Transverse colon (tissue), 4 donors: ENCODE measurements around the gene TP53TG5. TPM values are rescaled to one million over a fixed set of nuclear protein-coding genes. Genes with fewer than 3 reads are reported as not detected.

Source experiments
- DNase-seq: peaks from one replicate; pipeline ENCODE4 v3.0.0-alpha.2; 2019
- H3K27ac ChIP-seq, 4 donors: fragments of 200-600 bp; sonication (generic); 2 replicates each; pipeline ENCODE4 v1.5.1; 2016 to 2018; ENCODE audit warnings: inconsistent platforms in 4 of 4
- H3K27me3 ChIP-seq: fragments of 200-600 bp; sonication (generic); 2 replicates; pipeline ENCODE4 v1.5.1; 2017; ENCODE audit warnings: inconsistent platforms
- H3K36me3 ChIP-seq, 4 donors: fragments of 200-600 bp; sonication (generic); 2 replicates each; pipeline ENCODE4 v1.5.1; 2017 to 2019; ENCODE audit warnings: inconsistent platforms in 4 of 4
- H3K4me1 ChIP-seq, 4 donors: fragments of 200-600 bp; sonication (generic); 2 replicates each; pipeline ENCODE4 v1.5.1; 2017 to 2020; ENCODE audit warnings: inconsistent platforms in 4 of 4
- H3K4me3 ChIP-seq, 4 donors: fragments of 200-600 bp; sonication (generic); 1 replicate in 1 of 4; 2 replicates in 3 of 4; pipeline versions ENCODE4 v1.5.1 to v1.6.1; 2017 to 2019; ENCODE audit warnings: inconsistent platforms in 4 of 4
- H3K9me3 ChIP-seq, 2 donors: fragments of 200-600 bp; sonication (generic); 2 replicates each; pipeline ENCODE4 v1.5.1; 2017 to 2019; ENCODE audit warnings: inconsistent platforms in 2 of 2
- EP300 ChIP-seq: sonication (generic); formaldehyde crosslinking; IDR thresholded peaks from one replicate; pipeline ENCODE4 v1.6.1; 2017; ENCODE audit warnings: antibody characterized with exemption, low read depth
- POLR2A ChIP-seq: fragments of 450-650 bp; IDR thresholded peaks from one replicate; pipeline ENCODE4 v1.6.1; 2016; ENCODE audit warnings: antibody characterized with exemption, mild to moderate bottlenecking, moderate library complexity
- POLR2AphosphoS5 ChIP-seq, 3 donors: sonication (generic); formaldehyde crosslinking; IDR thresholded peaks; one replicate each; pipeline ENCODE4 v1.6.1; 2016; ENCODE audit warnings: antibody characterized with exemption in 3 of 3
- WGBS, 2 donors: methylation state at CpG; one replicate each; pipeline ENCODE4 v1.1.5; 2018; ENCODE audit warnings: low coverage in 1 of 2; 5-methylcytosine and 5-hydroxymethylcytosine counted together
- in situ Hi-C, 4 donors: fragments of 200-750 bp; cut with MboI; loops; one replicate each; pipeline versions ENCODE4 v1.15.0 to v1.15.1; 2017; ENCODE audit warnings: low sequenced_read_pairs in 3 of 4, low pct_ligation_motif_present in 1 of 4, low pct_unique_long_range_greater_than_20kb in 1 of 4
- intact Hi-C: fragments of 100-400 bp; cut with DNase I; formaldehyde crosslinking; loops from one replicate; pipeline ENCODE4 v1.15.1; 2023; ENCODE audit warnings: low total_unique reads
- total RNA-seq, 4 donors: library from RNA; depleted of rRNA; stranded (reverse); fragments of >200 nt; gene quantifications; one replicate each; pipeline ENCODE4 v1.1.0, GENCODE V29; 2016
- TF ChIP-seq, protein P1 (sequence below), 5 experiments: fragments of 200-600 bp in 3 of 5; fragments of 450-650 bp in 2 of 5; sonication (generic) in 3 of 5; IDR thresholded peaks; 1 replicate in 2 of 5; 2 replicates in 3 of 5; pipeline ENCODE4 v1.5.1; 2016 to 2017; ENCODE audit warnings: antibody characterized with exemption in 5 of 5, inconsistent platforms in 3 of 5, mild to moderate bottlenecking in 2 of 5, moderate library complexity in 1 of 5

Gene TP53TG5
- total RNA-seq, 4 donors from 2014 or later: 0.14 TPM; not detected in 3

DNA sequence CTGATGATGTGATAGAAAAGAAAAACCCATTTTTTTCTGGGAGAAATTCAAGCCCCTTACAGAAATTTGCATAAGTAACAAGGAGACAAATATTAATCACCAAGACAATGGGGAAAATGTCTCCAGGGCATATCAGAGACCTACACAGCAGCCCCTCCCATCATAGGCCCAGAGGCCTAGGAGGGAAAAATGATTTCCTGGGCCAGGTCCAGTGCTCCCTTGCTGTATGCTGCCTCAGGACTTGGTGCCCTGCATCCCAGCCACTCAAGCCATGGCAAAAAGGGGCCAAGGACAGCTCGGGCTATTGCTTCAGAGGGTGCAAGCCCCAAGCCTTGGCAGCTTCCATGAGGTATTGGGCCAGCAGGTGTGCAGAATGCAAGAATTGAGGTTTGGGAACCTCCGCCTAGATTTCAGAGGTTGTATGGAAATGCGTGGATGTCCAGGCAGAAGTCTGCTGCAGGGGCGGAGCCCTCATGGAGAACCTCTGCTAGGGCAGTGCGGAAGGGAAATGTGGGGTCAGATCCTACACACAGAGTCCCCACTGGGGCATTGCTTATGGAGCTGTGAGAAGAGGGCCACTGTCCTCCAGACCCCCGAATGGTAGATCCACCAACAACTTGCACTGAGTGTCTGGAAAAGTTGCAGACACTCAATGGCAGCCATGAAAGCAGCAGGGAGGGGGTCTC is 22.4 kb upstream of the TP53TG5 start:
- Histone ChIP-seq H3K36me3 (no peaks in the 10 kb centered on the region), H3K27me3 (no peaks in the 10 kb centered on the region), H3K4me1 (peaks cover 0 to 5% (median 3%) of the 10 kb centered on the region in 4 donors), H3K9me3 (peaks cover 7 to 15% of the 10 kb centered on the region in 2 donors), H3K27ac (no peak overlapping the region), H3K4me3 (no peak overlapping the region)
- DNase-seq: no peak
- TF ChIP-seq POLR2AphosphoS5 (IDR thresholded peaks at IDR 0.05): no peak
- no peak for TF ChIP-seq EP300
- in situ Hi-C loops (no loop called here), intact Hi-C loops (no loop called here)
- WGBS, 2 donors: 96% methylated on average over 6 of the region's 6 CpGs; no CpG with 5 or more reads in 1 of the 2 donors

- no peak for DNase-seq
- H3K9me3 ChIP-seq: peaks cover 7 to 15% of the 10 kb centered on the region in 2 donors
- no peaks in the 10 kb centered on the region for H3K27me3 ChIP-seq
- H3K4me3 ChIP-seq: no peak overlapping the region
- intact Hi-C loops (no loop called here), in situ Hi-C loops (no loop called here)
- H3K27ac ChIP-seq: no peak overlapping the region
- WGBS, 2 donors: 90 to 100% methylated on average over 1 of the region's 1 CpG
- TF ChIP-seq EP300: no peak
- TF ChIP-seq, protein P1, sequence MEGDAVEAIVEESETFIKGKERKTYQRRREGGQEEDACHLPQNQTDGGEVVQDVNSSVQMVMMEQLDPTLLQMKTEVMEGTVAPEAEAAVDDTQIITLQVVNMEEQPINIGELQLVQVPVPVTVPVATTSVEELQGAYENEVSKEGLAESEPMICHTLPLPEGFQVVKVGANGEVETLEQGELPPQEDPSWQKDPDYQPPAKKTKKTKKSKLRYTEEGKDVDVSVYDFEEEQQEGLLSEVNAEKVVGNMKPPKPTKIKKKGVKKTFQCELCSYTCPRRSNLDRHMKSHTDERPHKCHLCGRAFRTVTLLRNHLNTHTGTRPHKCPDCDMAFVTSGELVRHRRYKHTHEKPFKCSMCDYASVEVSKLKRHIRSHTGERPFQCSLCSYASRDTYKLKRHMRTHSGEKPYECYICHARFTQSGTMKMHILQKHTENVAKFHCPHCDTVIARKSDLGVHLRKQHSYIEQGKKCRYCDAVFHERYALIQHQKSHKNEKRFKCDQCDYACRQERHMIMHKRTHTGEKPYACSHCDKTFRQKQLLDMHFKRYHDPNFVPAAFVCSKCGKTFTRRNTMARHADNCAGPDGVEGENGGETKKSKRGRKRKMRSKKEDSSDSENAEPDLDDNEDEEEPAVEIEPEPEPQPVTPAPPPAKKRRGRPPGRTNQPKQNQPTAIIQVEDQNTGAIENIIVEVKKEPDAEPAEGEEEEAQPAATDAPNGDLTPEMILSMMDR (IDR thresholded peaks at IDR 0.05): no peak
- TF ChIP-seq POLR2A: no peak
- TF ChIP-seq POLR2AphosphoS5 (IDR thresholded peaks at IDR 0.05): no peak
- no peaks in the 10 kb centered on the region for H3K36me3 ChIP-seq
- H3K4me1 ChIP-seq: no peaks in the 10 kb centered on the region
Observed at GRCh38 chr20:45399018-45399417, 20.9 kb upstream of the TP53TG5 start.

GRCh38 chr20:45395114-45395415 is 16.9 kb upstream of the TP53TG5 start:
- intact Hi-C loops (no loop called here), in situ Hi-C loops (no loop called here)
- H3K9me3 ChIP-seq: peaks cover 0 to 1% of the 10 kb centered on the region in 2 donors
- no peak overlapping the region for H3K27ac ChIP-seq
- WGBS, 2 donors: 92% methylated on average over 5 of the region's 7 CpGs; no CpG with 5 or more reads in 1 of the 2 donors
- no peaks in the 10 kb centered on the region for H3K27me3 ChIP-seq
- DNase-seq: no peak
- no peaks in the 10 kb centered on the region for H3K4me1 ChIP-seq
- H3K36me3 ChIP-seq: no peaks in the 10 kb centered on the region
- TF ChIP-seq, protein P1 (IDR thresholded peaks at IDR 0.05): no peak
- no peak for TF ChIP-seq POLR2A
- no peak for TF ChIP-seq POLR2AphosphoS5 (IDR thresholded peaks at IDR 0.05)
- H3K4me3 ChIP-seq: no peak overlapping the region

DNA sequence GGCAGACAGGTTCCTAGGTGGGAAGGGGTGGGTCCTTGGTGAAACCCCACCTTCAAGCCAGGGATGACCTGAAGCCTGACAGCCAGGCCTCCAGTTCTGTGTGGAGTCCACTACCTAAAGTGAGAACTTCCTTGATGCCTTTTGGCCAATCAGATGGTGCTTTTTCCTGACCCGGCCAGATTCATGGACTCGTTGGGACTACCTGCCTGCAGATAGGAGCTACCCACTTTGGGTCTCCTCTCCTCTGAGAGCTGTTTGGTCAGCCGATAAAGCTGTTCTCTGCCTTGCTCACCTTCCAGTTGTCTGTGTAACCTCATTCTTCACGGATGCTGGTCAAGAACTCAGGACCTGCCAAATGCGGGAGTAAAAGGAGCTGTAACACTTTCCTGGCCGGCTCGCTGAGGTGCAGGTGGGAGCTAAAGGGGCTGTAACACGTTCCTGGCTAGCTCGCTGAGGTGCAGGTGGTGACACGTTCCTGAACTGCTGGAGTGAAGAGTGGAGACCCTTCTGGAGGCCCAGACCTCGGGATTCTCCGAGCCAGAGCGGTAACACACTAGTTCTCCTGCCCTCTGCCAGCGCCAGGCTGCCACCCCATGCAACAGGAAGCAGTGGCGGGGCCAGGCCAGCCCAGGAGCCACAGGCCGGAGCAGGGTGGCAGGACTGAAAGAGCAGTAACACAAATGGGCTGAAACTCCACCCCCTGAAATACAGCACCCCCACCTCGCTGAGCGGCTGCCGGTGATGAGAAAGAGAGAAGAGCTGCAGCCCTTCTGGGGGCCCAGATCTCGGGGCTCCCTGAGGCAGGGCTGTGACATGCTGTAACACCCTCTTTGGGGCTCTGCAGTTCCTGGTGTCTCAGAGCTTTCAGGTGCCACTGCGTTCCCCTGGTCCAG is 16.3 kb upstream of the TP53TG5 start:
- Histone ChIP-seq H3K9me3 (no peaks in the 10 kb centered on the region), H3K36me3 (no peaks in the 10 kb centered on the region), H3K27ac (no peak overlapping the region), H3K27me3 (no peaks in the 10 kb centered on the region), H3K4me1 (no peaks in the 10 kb centered on the region), H3K4me3 (no peak overlapping the region)
- no peak for DNase-seq
- 88 to 100% methylated on average over 2 to 21 of the region's 21 CpGs for WGBS, 2 donors
- TF ChIP-seq POLR2AphosphoS5 (IDR thresholded peaks at IDR 0.05) (no peak), EP300 (no peak), POLR2A (no peak)
- TF ChIP-seq, protein P1 (IDR thresholded peaks at IDR 0.05): no peak
- intact Hi-C loops: no loop called here
- in situ Hi-C loops: no loop called here
